GM12891 (cell line): ENCODE data around the gene ANXA2.

Source experiments
- POLR2A ChIP-seq: IDR thresholded peaks from 2 replicates; pipeline ENCODE4 v1.6.1; 2011; ENCODE audit warnings: low read depth, low read length, control low read depth
- POLR2AphosphoS5 ChIP-seq: IDR thresholded peaks from 2 replicates; pipeline ENCODE4 v1.6.1; 2011; ENCODE audit warnings: low read depth, low read length, control low read depth
- TAF1 ChIP-seq: IDR thresholded peaks from 2 replicates; pipeline ENCODE4 v1.6.1; 2011; ENCODE audit warnings: low read depth, low read length, control low read depth

DNA sequence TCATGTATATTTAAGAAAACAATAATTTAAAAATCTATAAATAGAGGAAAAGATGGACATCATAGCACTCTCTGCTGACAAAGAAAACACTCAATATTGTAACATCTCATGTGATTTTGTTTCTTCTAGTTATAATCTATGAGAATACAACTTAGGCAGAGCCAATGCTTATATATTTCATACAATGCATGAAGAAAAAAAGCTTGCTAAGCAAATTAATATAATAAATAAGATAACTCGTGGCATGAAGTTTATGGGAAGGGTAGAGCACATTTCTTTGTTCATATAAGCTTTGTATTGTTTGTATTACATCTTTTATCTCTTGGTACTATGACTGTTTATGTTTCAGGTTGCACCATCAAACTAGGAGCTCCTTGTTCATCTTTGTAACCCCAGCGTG, 7.6 kb upstream of the ANXA2 start:
- TF ChIP-seq POLR2A = no peak
- no peak for TF ChIP-seq POLR2AphosphoS5
- no peak for TF ChIP-seq TAF1
